Hematopoietic multipotent progenitor cell (in vitro differentiated cells): Measurements from ENCODE around the gene USP2. TPM values are rescaled to one million over a fixed set of nuclear protein-coding genes. Genes with fewer than 3 reads are reported as not detected.

Experiments
- DNase-seq, 3 donors: peaks; one replicate each; pipeline ENCODE4 v3.0.0-alpha.2; 2011 to 2015; ENCODE audit warnings: low read depth in 2 of 3, low spot score in 2 of 3
- total RNA-seq: library from RNA; depleted of rRNA; stranded (reverse); fragments of >200 nt; gene quantifications from one replicate; pipeline ENCODE4 v1.2.3, GENCODE V29; 2012

USP2 gene
- total RNA-seq, 1 donor, result 0.54 TPM

- DNase-seq, result no peak
Measured at GRCh38 chr11:119332111-119332765, 49.3 kb downstream of the USP2 start.

GRCh38 chr11:119330237-119330636 is 51.3 kb downstream of the USP2 start:
- no peak for DNase-seq

GRCh38 chr11:119329320-119329719 is 52.2 kb downstream of the USP2 start:
- no peak for DNase-seq

GRCh38 chr11:119324189-119324588 is 57.3 kb downstream of the USP2 start:
- no peak for DNase-seq

- DNase-seq, result peak; percentile 56 to 83 (median 57)
Measured at GRCh38 chr11:119323532-119324033, 57.9 kb downstream of the USP2 start.

GRCh38 chr11:119322921-119323531 is 58.5 kb downstream of the USP2 start:
- DNase-seq, result no peak

GRCh38 chr11:119322360-119322739 is 59.1 kb downstream of the USP2 start:
- DNase-seq, result no peak

GRCh38 chr11:119320776-119321524 is 60.5 kb downstream of the USP2 start:
- DNase-seq, result peak; percentile 38 to 44 (median 43)

GRCh38 chr11:119320240-119320775 is 61.2 kb downstream of the USP2 start:
- no peak for DNase-seq

GRCh38 chr11:119319700-119320239 is 61.7 kb downstream of the USP2 start:
- DNase-seq, result no peak

GRCh38 chr11:119319136-119319699 is 62.3 kb downstream of the USP2 start:
- DNase-seq, result no peak

- peak in 1 of 3 donors; percentile 10 for DNase-seq
Measured at GRCh38 chr11:119318240-119319135, 63.0 kb downstream of the USP2 start.

- DNase-seq, result no peak
Measured at GRCh38 chr11:119317592-119318239, 63.8 kb downstream of the USP2 start.

- DNase-seq, result peak in 1 of 3 donors; percentile 26
Measured at GRCh38 chr11:119316729-119317591, 64.5 kb downstream of the USP2 start, which contains the start of gene MCAM. Gene MCAM, minus strand, starts transcription at chr11:119317130. Its CDS starts 29 bp downstream, at chr11:119317101.

GRCh38 chr11:119316016-119316728 is 65.3 kb downstream of the USP2 start:
- DNase-seq, result no peak

GRCh38 chr11:119315131-119316015 is 66.1 kb downstream of the USP2 start:
- peak in 2 of 3 donors; percentile 48 to 57 for DNase-seq
